Retinal pigment epithelial cell (primary cell): Measurements from ENCODE around the gene PXT1.

ENCODE experiments used
- DNase-seq: peaks from one replicate; pipeline ENCODE4 v3.0.0-alpha.2; 2010; ENCODE audit warnings: low read depth
- H3K4me3 ChIP-seq: 2 replicates; pipeline ENCODE4 v1.5.1; 2011; ENCODE audit warnings: mild to moderate bottlenecking, low read length, control low read depth, moderate library complexity
- TF ChIP-seq, protein P1 (sequence below): conservative IDR thresholded peaks from 2 replicates; pipeline ENCODE4 v1.5.1; 2011; ENCODE audit warnings: low read depth, low read length, control low read depth, inconsistent platforms

PXT1 gene

DNA sequence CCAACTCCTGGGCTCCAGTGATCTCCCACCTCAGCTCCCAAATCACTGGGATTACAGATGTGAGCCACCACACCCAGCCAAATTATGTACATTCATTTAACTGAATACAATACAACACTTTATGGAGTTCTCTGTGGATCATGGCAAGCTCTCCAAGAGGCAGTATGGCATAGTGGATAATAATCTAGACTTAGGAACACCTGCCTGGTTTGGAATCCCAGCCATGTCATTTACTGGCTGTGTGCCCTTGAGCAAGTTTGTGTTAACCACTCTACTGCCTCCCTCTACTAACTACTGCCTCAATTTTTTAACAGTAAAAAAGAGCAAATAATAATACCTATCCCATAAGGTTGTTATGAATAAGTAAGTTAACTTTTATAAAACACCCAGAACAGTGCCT lies 53.3 kb downstream of the PXT1 start:
- no peak for DNase-seq
- TF ChIP-seq, protein P1, sequence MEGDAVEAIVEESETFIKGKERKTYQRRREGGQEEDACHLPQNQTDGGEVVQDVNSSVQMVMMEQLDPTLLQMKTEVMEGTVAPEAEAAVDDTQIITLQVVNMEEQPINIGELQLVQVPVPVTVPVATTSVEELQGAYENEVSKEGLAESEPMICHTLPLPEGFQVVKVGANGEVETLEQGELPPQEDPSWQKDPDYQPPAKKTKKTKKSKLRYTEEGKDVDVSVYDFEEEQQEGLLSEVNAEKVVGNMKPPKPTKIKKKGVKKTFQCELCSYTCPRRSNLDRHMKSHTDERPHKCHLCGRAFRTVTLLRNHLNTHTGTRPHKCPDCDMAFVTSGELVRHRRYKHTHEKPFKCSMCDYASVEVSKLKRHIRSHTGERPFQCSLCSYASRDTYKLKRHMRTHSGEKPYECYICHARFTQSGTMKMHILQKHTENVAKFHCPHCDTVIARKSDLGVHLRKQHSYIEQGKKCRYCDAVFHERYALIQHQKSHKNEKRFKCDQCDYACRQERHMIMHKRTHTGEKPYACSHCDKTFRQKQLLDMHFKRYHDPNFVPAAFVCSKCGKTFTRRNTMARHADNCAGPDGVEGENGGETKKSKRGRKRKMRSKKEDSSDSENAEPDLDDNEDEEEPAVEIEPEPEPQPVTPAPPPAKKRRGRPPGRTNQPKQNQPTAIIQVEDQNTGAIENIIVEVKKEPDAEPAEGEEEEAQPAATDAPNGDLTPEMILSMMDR = no peak

DNA sequence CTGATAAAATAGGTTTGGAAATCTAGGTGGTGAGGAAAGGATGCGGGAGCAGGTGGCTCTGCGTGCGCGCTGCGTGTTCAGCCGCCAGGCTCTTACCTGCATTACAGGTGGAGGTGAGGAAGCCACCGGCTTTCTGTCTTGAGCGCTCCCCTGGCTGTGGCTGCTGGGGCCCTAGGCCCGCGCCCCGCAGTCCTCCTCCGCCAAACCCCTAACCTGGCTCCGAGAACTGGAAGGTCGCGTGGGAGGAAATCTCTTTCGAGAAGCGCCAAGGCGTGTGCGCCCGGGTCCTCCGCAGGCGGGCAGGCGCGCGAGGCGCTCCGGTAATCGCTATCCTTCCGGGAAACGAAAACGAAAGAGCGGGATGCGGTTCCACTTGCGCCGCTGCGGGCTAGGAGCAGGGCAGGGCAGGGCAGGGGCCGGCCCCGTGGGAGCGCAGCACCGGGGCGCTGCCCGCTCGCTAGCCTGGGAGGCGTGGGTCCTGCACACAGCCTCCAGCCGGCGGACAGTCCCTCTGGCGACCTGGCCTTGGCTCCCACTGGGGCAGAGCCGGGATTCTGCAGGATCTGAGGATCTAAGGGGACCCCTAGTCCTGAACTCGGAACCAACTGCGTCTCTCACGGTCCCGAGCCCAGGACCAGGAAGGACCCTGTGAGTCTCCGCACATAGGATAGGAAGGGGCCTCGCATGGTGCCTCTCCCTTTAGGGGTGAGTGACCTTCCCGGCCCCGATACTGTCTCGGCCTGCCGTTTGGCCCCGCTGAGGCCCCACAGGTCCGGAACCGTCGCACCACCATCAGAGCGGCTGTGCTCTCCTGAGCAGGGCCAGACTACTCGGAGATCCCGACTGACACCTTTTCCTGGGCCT lies 55.0 kb downstream of the PXT1 start, which contains the start of gene ETV7:
Gene ETV7 (minus strand): TSS at position 230 of the 864 bp plus-strand sequence. CDS start 128 bp downstream, at position 102.
- TF ChIP-seq, protein P1 = no peak
- DNase-seq = no peak
- peak within 1 kb of the TSS; percentile 56 for H3K4me3 ChIP-seq

More for the DNA sequence above, 53.3 kb downstream of the PXT1 start:
- no peak overlapping the region for H3K4me3 ChIP-seq

DNA sequence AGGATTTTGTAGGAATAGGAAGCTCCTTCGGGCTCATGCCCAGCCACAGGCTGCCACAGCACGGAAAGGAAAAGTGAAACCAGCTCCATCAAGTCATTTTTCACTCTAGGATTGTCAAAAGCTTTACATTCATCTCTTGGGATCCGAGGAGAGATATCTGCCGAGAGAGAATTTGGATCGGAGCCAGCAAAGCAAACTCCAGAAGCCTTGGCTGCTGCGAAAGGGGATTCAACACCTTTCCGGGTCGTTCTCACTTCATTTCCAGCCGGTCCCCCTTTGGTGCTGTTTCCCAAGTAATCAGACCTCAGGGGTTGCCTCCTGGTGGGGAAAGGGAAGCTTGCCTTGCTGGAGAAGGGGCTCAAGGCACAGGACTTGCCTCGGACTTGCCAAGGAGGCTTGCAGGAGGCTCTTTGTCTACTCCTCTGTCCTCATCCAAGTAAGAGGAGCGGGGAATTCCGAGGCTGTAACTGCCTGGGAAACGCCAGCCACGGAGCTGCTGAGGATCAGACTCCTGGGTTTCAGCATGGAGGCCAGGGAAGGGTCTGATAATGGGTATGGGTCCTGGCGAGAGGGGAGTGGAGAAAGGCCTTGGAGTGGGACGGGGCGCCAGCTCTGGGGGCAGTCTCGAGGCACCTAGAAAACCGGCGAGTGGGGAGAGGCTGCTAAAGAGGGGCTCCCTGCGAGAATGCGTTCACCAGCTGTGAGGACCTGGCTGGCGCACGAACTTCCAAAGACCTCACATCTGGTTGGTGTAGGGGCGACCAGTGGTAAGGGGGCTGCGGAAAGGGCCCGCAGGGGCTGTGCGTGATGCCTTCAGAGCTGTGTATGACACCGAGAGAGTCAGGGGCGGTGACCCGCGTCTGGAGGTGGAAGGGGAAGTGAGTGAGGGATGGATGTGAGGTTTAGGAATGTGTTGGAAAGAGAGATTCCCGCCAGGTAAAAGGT lies 55.9 kb downstream of the PXT1 start:
- DNase-seq = no peak
- peak overlapping the region; percentile 56 for H3K4me3 ChIP-seq
- TF ChIP-seq, protein P1 = peak; percentile 28

DNA sequence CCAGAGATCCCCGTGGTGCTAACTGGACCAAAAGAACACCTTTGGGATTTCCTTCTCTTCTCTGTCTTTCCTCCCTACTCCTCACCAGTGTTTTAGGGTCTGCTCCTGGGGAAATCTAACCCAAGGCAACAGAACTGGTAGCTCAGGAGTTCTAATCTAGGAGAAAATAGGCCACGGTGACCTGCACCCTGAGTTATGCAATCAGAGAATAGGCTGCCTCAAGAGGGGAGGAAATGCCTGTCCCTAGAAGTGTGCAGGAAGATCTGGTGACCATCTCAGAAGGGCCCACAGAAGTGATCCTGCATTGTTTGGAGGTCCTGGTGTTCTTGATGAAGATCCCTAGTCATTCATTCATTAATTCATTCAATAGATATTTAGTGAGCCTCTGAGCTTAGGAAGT lies 58.6 kb downstream of the PXT1 start:
- H3K4me3 ChIP-seq = no peak overlapping the region
- no peak for DNase-seq
- TF ChIP-seq, protein P1 = no peak

DNA sequence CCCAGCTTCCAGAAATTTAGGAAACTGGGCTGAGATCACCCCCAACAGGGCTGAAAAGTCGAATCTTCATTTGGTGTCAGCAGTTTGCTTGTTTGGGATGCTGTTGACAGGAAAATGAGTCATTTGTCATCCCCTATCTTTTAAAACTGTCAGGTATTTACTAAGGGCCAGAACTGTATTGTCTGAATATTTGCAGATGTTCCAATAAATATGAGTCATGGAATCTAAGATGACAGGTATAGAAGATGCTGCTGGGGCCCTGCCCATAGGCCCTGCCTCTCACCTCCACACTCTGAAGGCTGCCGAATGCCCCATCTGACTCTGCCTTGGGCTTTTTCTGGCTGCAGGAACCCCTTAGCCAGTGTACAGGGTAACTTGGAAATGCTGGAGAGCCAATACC lies 59.0 kb downstream of the PXT1 start:
- TF ChIP-seq, protein P1 = no peak
- H3K4me3 ChIP-seq = no peak overlapping the region
- DNase-seq = no peak

DNA sequence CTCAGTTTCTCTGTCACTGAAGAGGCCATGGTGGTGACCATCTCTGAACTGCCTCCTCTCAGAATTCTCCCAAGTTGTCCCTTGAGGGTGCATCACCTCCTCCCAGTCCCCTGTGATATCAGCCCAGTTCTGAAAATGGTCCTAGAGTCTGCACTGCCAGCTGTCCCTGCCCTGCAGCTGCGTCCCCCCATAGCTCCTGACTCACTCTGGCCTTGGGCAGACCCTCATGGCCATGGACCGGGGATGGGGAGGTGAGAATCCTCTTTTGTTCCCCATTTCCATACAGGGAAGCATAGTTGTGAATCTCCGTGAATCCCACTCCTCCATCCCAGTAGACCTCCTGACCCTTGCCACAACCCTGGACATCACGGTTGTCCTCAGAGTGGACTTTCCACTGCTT lies 59.7 kb downstream of the PXT1 start:
- TF ChIP-seq, protein P1 = no peak
- H3K4me3 ChIP-seq = no peak overlapping the region
- no peak for DNase-seq
